A673 (cell line): Measurements from ENCODE around the gene CDK17. TPM values are rescaled to one million over a fixed set of nuclear protein-coding genes. Genes with fewer than 3 reads are reported as not detected.

Source experiments
- BruUV-seq: library from RNA; stranded (reverse); fragments of 400-500 nt; replicated peaks from 2 replicates; lab custom pipeline; 2021; lab: Mats Ljungman, UMichigan
- CTCF ChIA-PET: fragments of 300-600 bp; sonication (Branson Sonifier 250); formaldehyde crosslinking; loops from one replicate; lab custom pipeline; 2022; ENCODE audit warnings: antibody characterized with exemption; lab: Charles Lee
- POLR2A ChIA-PET: fragments of 300-600 bp; sonication (Branson Sonifier 250); formaldehyde crosslinking; loops from one replicate; lab custom pipeline; 2022; ENCODE audit warnings: antibody characterized with exemption; ENCODE audit not compliant: low non-redundant PET; lab: Charles Lee
- DNase-seq: peaks from one replicate; pipeline ENCODE4 v3.0.0-alpha.2; 2015; ENCODE audit warnings: low spot score
- H3K27ac ChIP-seq: fragments of 200-600 bp; sonication (generic); 2 replicates; pipeline ENCODE4 v1.5.1; 2016; ENCODE audit warnings: mixed run types, low read depth, mild to moderate bottlenecking, mixed read lengths, antibody characterized with exemption, low read length; ENCODE audit not compliant: poor library complexity, severe bottlenecking
- H3K27me3 ChIP-seq: fragments of 200-600 bp; sonication (generic); replicated peaks from 2 replicates; pipeline ENCODE4 v1.6.1; 2017; ENCODE audit warnings: mixed run types, low read depth, mild to moderate bottlenecking, mixed read lengths, antibody characterized with exemption, low read length; ENCODE audit not compliant: insufficient read depth, poor library complexity
- H3K36me3 ChIP-seq: fragments of 200-600 bp; sonication (generic); 2 replicates; pipeline ENCODE4 v1.6.1; 2016; ENCODE audit warnings: mixed run types, mild to moderate bottlenecking, mixed read lengths, antibody characterized with exemption, low read length; ENCODE audit not compliant: insufficient read depth, poor library complexity, severe bottlenecking
- H3K4me1 ChIP-seq: fragments of 200-600 bp; sonication (generic); 2 replicates; pipeline ENCODE4 v1.6.1; 2017; ENCODE audit warnings: mixed run types, mild to moderate bottlenecking, mixed read lengths, antibody characterized with exemption, low read length; ENCODE audit not compliant: insufficient read depth, poor library complexity, severe bottlenecking
- H3K4me3 ChIP-seq: fragments of 200-600 bp; sonication (generic); 2 replicates; pipeline ENCODE4 v1.5.1; 2016; ENCODE audit warnings: low read depth, mixed run types, mild to moderate bottlenecking, mixed read lengths, low read length; ENCODE audit not compliant: poor library complexity, severe bottlenecking
- H3K9me3 ChIP-seq: fragments of 200-600 bp; sonication (generic); 2 replicates; pipeline ENCODE4 v1.6.1; 2016; ENCODE audit warnings: mixed run types, low read depth, mild to moderate bottlenecking, mixed read lengths, antibody characterized with exemption, low read length; ENCODE audit not compliant: poor library complexity, severe bottlenecking
- CTCF ChIP-seq: fragments of 300-800, 200-600 bp; sonication (generic); conservative IDR thresholded peaks from 2 replicates; pipeline ENCODE4 v1.5.1; 2017; ENCODE audit warnings: low read depth, mild to moderate bottlenecking, antibody characterized with exemption, low read length, moderate library complexity, mixed read lengths
- EZH2 ChIP-seq: fragments of 200-600 bp; sonication (generic); IDR thresholded peaks from 2 replicates; pipeline ENCODE4 v1.6.1; 2017; ENCODE audit warnings: borderline replicate concordance, low read depth, mild to moderate bottlenecking, mixed read lengths, antibody characterized with exemption, low read length; ENCODE audit not compliant: poor library complexity, severe bottlenecking
- intact Hi-C: fragments of 100-400 bp; cut with micrococcal nuclease; formaldehyde crosslinking; loops from one replicate; pipeline ENCODE4 v1.10.0; 2022; ENCODE audit not compliant: unreplicated experiment
- total RNA-seq: library from RNA; stranded (reverse); gene quantifications from 2 replicates; pipeline ENCODE4 v1.2.3, GENCODE V29; 2021

Gene CDK17
- total RNA-seq, 1 experiment from 2014 or later: 34.8 TPM

- TF ChIP-seq CTCF: no peak
- no peak for TF ChIP-seq EZH2
- POLR2A ChIA-PET: no interaction called here
- TSS peak; percentile 49 for BruUV-seq
- Histone ChIP-seq H3K27ac (peak overlapping the region; percentile 31), H3K27me3 (no peaks in the 10 kb centered on the region), H3K4me3 (no peak overlapping the region), H3K36me3 (no peaks in the 10 kb centered on the region), H3K4me1 (peaks cover 8% of the 10 kb centered on the region), H3K9me3 (no peaks in the 10 kb centered on the region)
- intact Hi-C loops: no loop called here
- CTCF ChIA-PET: interaction anchor here (0.6 kb wide), 1 partner anchor 71 kb away, joined by 4 read pairs; no protein-coding TSS in a partner anchor
- DNase-seq: peak; percentile 73
Observed at GRCh38 chr12:96445691-96446583, 45.7 kb upstream of the CDK17 start.

- intact Hi-C loops: no loop called here
- no TSS peak for BruUV-seq
- H3K36me3 ChIP-seq: no peaks in the 10 kb centered on the region
- H3K4me3 ChIP-seq: no peak overlapping the region
- DNase-seq: no peak
- TF ChIP-seq EZH2 (no peak), CTCF (no peak)
- no peaks in the 10 kb centered on the region for H3K9me3 ChIP-seq
- ChIA-PET CTCF (no interaction called here), POLR2A (no interaction called here)
- H3K4me1 ChIP-seq: peaks cover 8% of the 10 kb centered on the region
- no peaks in the 10 kb centered on the region for H3K27me3 ChIP-seq
- H3K27ac ChIP-seq: no peak overlapping the region
Observed at GRCh38 chr12:96444399-96444798, 44.2 kb upstream of the CDK17 start.

GRCh38 chr12:96442906-96443305 is 42.7 kb upstream of the CDK17 start:
- intact Hi-C loops: no loop called here
- H3K27ac ChIP-seq: no peak overlapping the region
- H3K36me3 ChIP-seq: no peaks in the 10 kb centered on the region
- DNase-seq: no peak
- H3K9me3 ChIP-seq: no peaks in the 10 kb centered on the region
- no peak overlapping the region for H3K4me3 ChIP-seq
- CTCF ChIA-PET: no interaction called here
- H3K27me3 ChIP-seq: no peaks in the 10 kb centered on the region
- peaks cover 8% of the 10 kb centered on the region for H3K4me1 ChIP-seq
- POLR2A ChIA-PET: no interaction called here
- TF ChIP-seq CTCF (no peak), EZH2 (no peak)
- BruUV-seq: no TSS peak
